HG03097 (cell line): ENCODE measurements around the gene PCSK6.

ENCODE experiments used
- ATAC-seq: cut with Tn5 transposase; IDR thresholded peaks from one replicate; pipeline ENCODE4 v1.9.1; 2021; ENCODE audit not compliant: unreplicated experiment, low FRiP score

Gene PCSK6

GRCh38 chr15:101266787-101267186 is 222.7 kb downstream of the PCSK6 start:
- ATAC-seq: no peak

GRCh38 chr15:101266034-101266433 is 223.5 kb downstream of the PCSK6 start:
- no peak for ATAC-seq

- no peak for ATAC-seq
These were observed 224.4 kb downstream of the PCSK6 start for GRCh38 chr15:101264911-101265641.

GRCh38 chr15:101264011-101264410 is 225.5 kb downstream of the PCSK6 start:
- no peak for ATAC-seq

GRCh38 chr15:101262551-101262950 is 227.0 kb downstream of the PCSK6 start:
- ATAC-seq: no peak

- no peak for ATAC-seq
These were observed 231.0 kb downstream of the PCSK6 start for GRCh38 chr15:101258238-101259144.

GRCh38 chr15:101256757-101257156 is 232.8 kb downstream of the PCSK6 start:
- ATAC-seq: no peak

GRCh38 chr15:101255615-101256241 is 233.8 kb downstream of the PCSK6 start:
- no peak for ATAC-seq

GRCh38 chr15:101255051-101255395 is 234.5 kb downstream of the PCSK6 start:
- ATAC-seq: no peak

GRCh38 chr15:101254157-101255050 is 235.1 kb downstream of the PCSK6 start:
- no peak for ATAC-seq
